ENCODE measurements around the gene XIRP2.

DNA sequence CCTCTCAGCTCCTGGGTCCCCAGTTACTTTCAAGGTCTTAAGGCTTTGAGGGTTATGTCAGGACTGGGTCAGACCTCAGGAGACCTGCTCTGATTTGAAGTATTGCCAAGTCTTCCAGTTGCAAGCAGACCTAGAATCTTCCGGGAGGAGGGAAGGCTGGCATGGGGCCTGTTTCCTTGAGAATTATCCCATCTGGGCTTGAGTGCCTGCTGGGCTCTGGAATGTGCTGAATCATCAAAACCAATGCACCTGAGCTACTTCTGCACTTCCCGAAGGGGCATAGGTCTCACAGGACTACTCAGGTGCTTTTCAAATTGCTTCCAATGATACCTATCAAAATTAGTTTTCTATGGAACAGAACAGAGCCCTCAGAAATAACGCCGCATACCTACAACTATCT lies 327.3 kb downstream of the XIRP2 start:
- TF ChIP-seq CTCF (IDR thresholded peaks at IDR 0.05) = no peak
- no peak for TF ChIP-seq POLR2AphosphoS5 (IDR thresholded peaks at IDR 0.05)
- TF ChIP-seq POLR2A (IDR thresholded peaks at IDR 0.05) = no peak
- no peak for TF ChIP-seq EP300 (IDR thresholded peaks at IDR 0.05)
